SK-N-SH treated with all-trans-retinoic acid at 6 μM for 48 hours (cell line): Measurements from ENCODE around the gene HS6ST3.

Source experiments
- ARNTL ChIP-seq: fragments of 450-650 bp; formaldehyde crosslinking; IDR thresholded peaks from 2 replicates; pipeline ENCODE4 v1.5.0; 2020; ENCODE audit warnings: low read depth, mild to moderate bottlenecking, moderate library complexity, borderline replicate concordance
- BACH2 ChIP-seq: fragments of 250-450 bp; sonication (Bioruptor Pico); IDR thresholded peaks from 2 replicates; pipeline ENCODE4 v1.9.0; 2021; ENCODE audit warnings: mild to moderate bottlenecking, borderline replicate concordance
- CSDC2 ChIP-seq: fragments of 250-450 bp; sonication (Bioruptor Pico); IDR thresholded peaks from 2 replicates; pipeline ENCODE4 v1.5.0; 2020; ENCODE audit warnings: mild to moderate bottlenecking, moderate library complexity
- PPARA ChIP-seq: fragments of 250-450 bp; sonication (Bioruptor Pico); IDR thresholded peaks from 2 replicates; pipeline ENCODE4 v1.5.0; 2020; ENCODE audit warnings: mild to moderate bottlenecking, borderline replicate concordance
- RARB ChIP-seq: fragments of 250-450 bp; sonication (Bioruptor Pico); IDR thresholded peaks from 2 replicates; pipeline ENCODE4 v1.8.0; 2021; ENCODE audit warnings: mild to moderate bottlenecking, moderate library complexity
- TOX ChIP-seq: fragments of 250-450 bp; sonication (Bioruptor Pico); IDR thresholded peaks from 2 replicates; pipeline ENCODE4 v1.8.0; 2021; ENCODE audit warnings: mild to moderate bottlenecking, moderate library complexity, borderline replicate concordance
- ZFP30 ChIP-seq: fragments of 450-650 bp; formaldehyde crosslinking; IDR thresholded peaks from 2 replicates; pipeline ENCODE4 v1.5.0; 2022; ENCODE audit warnings: mild to moderate bottlenecking, moderate library complexity
- ZNF565 ChIP-seq: fragments of 450-650 bp; formaldehyde crosslinking; conservative IDR thresholded peaks from 2 replicates; pipeline ENCODE4 v1.5.0; 2020; ENCODE audit warnings: low read depth, mild to moderate bottlenecking, moderate library complexity
- TF ChIP-seq, protein P1 (sequence below): fragments of 250-450 bp; sonication (Bioruptor Pico); IDR thresholded peaks from 2 replicates; pipeline ENCODE4 v1.8.0; 2020; ENCODE audit warnings: mild to moderate bottlenecking, moderate library complexity, borderline replicate concordance

DNA sequence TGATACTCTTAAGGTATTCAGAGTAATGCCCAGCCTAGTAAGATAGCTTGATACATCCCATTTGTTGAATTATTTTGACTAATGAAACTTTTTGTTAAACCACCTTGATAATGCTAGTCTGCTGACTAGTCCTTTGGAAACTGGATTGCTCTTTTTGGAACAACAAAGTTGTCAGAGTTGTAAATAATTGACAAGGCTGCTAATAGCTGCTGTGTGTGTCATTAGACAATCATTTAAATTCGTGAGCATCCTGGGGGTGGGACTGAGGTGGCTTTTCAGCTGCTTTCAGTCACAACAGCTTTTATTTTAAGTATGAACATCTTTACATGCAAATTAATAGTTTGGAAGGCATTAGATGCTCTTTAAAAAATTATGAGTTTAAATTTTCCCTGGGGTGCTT, 153.5 kb downstream of the HS6ST3 start:
- no peak for TF ChIP-seq PPARA (CRISPR knock-in tag)
- TF ChIP-seq ZNF565 (CRISPR knock-in tag) = no peak
- TF ChIP-seq TOX (CRISPR knock-in tag) = no peak
- TF ChIP-seq ZFP30 = no peak
- TF ChIP-seq ARNTL (CRISPR knock-in tag) = no peak
- TF ChIP-seq, protein P1, sequence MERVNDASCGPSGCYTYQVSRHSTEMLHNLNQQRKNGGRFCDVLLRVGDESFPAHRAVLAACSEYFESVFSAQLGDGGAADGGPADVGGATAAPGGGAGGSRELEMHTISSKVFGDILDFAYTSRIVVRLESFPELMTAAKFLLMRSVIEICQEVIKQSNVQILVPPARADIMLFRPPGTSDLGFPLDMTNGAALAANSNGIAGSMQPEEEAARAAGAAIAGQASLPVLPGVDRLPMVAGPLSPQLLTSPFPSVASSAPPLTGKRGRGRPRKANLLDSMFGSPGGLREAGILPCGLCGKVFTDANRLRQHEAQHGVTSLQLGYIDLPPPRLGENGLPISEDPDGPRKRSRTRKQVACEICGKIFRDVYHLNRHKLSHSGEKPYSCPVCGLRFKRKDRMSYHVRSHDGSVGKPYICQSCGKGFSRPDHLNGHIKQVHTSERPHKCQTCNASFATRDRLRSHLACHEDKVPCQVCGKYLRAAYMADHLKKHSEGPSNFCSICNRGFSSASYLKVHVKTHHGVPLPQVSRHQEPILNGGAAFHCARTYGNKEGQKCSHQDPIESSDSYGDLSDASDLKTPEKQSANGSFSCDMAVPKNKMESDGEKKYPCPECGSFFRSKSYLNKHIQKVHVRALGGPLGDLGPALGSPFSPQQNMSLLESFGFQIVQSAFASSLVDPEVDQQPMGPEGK (CRISPR knock-in tag) = no peak
- TF ChIP-seq BACH2 (CRISPR knock-in tag) = no peak
- TF ChIP-seq CSDC2 (CRISPR knock-in tag) = no peak
- no peak for TF ChIP-seq RARB (CRISPR knock-in tag)
